GM12875 (cell line): ENCODE measurements around the gene CDC25B.

ENCODE experiments used
- H3K4me3 ChIP-seq: one replicate; pipeline ENCODE4 v1.5.1; 2011; ENCODE audit warnings: low read depth, low read length, control low read depth
- TF ChIP-seq, protein P1 (sequence below): IDR thresholded peaks from 2 replicates; pipeline ENCODE4 v1.5.1; 2011; ENCODE audit warnings: low read depth, mild to moderate bottlenecking, control low read depth, inconsistent platforms, low read length, moderate library complexity, borderline replicate concordance; ENCODE audit not compliant: insufficient read depth

CDC25B gene

DNA sequence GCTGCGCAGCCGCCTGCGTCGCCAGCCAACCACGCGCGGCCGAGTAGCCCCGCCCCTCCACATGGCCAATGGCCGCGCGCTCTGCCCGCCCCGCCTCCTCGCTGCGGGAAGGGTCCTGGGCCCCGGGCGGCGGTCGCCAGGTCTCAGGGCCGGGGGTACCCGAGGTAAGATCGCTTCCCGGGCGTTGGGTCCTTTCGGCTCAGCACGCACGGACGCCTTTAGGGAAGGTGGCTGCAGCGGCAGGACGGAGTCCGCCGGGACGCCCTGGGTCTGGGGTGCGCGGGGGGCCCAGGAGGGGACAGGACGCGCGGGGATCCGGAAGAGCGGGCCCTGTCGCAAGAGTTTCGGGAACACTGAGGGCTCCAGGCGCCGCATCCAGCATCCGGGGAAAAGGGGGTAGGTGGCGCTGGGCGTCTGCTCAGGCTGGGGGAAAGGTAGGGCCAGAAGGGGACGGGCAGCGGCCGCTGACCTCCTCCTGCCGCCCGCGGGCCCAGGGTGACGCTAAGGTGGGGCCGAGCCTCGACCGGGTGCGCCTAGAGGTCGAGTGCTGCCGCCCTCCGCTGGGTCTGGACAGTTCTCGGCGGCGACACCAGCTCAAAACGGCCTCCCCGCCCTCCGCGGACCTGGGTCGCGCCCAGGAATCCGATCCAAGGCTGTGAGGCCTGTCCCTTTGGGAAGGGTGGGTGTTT, 50.8 kb downstream of the CDC25B start, which contains the start of gene MAVS:
MAVS (plus strand) TSS at position 95 of the 689 bp plus-strand sequence. CDS start 7,791 bp downstream, outside the sequence.
- TF ChIP-seq, protein P1, sequence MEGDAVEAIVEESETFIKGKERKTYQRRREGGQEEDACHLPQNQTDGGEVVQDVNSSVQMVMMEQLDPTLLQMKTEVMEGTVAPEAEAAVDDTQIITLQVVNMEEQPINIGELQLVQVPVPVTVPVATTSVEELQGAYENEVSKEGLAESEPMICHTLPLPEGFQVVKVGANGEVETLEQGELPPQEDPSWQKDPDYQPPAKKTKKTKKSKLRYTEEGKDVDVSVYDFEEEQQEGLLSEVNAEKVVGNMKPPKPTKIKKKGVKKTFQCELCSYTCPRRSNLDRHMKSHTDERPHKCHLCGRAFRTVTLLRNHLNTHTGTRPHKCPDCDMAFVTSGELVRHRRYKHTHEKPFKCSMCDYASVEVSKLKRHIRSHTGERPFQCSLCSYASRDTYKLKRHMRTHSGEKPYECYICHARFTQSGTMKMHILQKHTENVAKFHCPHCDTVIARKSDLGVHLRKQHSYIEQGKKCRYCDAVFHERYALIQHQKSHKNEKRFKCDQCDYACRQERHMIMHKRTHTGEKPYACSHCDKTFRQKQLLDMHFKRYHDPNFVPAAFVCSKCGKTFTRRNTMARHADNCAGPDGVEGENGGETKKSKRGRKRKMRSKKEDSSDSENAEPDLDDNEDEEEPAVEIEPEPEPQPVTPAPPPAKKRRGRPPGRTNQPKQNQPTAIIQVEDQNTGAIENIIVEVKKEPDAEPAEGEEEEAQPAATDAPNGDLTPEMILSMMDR = no peak
- peak within 1 kb of the TSS; percentile 72 for H3K4me3 ChIP-seq

DNA sequence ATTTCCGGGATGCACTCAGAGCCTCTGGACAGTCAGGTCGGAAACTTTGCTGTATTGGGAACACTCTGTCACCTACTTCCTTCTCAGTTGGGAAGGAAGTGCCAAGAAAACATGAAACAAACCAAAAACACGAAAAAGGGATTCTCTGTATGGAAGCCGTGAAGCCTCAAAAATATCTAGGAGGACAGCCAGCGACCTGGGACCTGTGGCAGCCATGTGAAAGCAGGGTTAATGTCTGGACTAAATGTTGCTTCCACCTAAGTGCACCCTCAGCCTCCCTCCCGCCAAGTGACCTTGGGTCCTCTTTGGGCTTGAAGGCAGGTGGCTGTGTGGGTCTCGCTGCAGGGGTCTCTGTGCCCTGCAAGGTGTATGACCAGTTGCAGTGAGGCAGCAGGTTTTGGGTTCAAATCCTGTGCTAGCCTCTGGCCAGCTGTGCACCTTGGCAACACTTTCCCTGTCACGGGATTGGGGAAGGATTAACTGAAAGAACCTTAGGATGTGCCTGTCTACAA, 51.4 kb downstream of the CDC25B start:
- peak overlapping the region; percentile 72 for H3K4me3 ChIP-seq

DNA sequence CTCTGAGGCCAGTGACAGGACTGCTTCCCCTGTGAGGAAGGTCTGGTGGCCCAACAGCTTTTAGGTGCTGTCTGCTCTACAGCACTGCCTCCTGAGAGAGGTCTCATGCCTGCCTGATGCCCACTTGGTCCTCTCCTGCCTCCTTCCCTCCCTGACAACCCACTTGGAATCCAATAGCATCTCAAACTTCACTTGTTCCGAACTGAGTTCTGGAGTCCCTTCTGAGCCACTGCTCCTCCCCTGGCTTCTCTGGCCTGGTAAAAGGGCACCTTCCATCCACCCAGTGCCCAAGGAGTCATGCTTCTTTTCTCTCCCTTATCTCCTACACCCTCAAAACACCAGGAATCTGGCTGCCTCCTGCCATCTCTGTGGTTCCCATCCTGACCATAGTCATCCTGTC, 52.5 kb downstream of the CDC25B start:
- H3K4me3 ChIP-seq = no peak overlapping the region
- TF ChIP-seq, protein P1 = no peak

More for the DNA sequence above, 51.4 kb downstream of the CDC25B start:
- TF ChIP-seq, protein P1 = no peak

DNA sequence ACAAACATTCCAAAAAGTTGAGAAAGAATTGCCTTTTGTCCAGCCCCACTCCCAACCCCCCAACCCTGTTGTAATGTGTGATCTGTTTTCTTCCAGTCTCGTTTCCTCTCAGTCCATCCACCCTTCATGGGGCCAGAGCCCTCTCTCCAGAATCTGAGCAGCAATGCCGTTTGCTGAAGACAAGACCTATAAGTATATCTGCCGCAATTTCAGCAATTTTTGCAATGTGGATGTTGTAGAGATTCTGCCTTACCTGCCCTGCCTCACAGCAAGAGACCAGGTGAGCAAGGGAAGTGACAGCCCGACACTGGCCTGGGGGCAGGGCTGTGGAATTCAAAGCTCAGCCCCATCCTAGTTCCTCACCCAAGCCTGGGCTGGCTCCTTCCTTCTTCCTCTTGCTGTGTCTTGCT, 58.4 kb downstream of the CDC25B start:
- H3K4me3 ChIP-seq = no peak overlapping the region
- TF ChIP-seq, protein P1 = no peak
